ENCODE data around the gene NTPCR. TPM values are rescaled to one million over a fixed set of nuclear protein-coding genes. Genes with fewer than 3 reads are reported as not detected.
"Not testable (repeated sequence)": the region's sequence is repeated elsewhere in the genome, so short reads cannot be mapped to it uniquely, and the experiment has no call there.

Gene NTPCR
- total and polyA plus RNA-seq, 3 donors from 2014 or later, result 25.5 to 85.1 (median 38.8) TPM

GRCh38 chr1:232925421-232926220 is 24.8 kb upstream of the NTPCR start:
- 87 to 89% methylated on average over 5 of the region's 5 CpGs for WGBS, 2 donors
- intact Hi-C loops (cut with DNase I; ENCODE audit: low total_unique reads), result no loop called here
- H3K27me3 ChIP-seq, result no peaks in the 10 kb centered on the region

GRCh38 chr1:232927166-232927565 is 23.2 kb upstream of the NTPCR start:
- intact Hi-C loops (cut with DNase I; ENCODE audit: low total_unique reads); H3K4me1 ChIP-seq; H3K9me3 ChIP-seq; H3K27me3 ChIP-seq; DNase-seq; H3K27ac ChIP-seq; H3K4me3 ChIP-seq; H3K36me3 ChIP-seq (ENCODE audit: low read depth, missing control alignments): not testable (repeated sequence)
- 82 to 94% methylated on average over 6 of the region's 6 CpGs for WGBS, 2 donors

More at GRCh38 chr1:232925421-232926220, 24.8 kb upstream of the NTPCR start:
- DNase-seq, result no peak
- Histone ChIP-seq H3K36me3 (ENCODE audit: low read depth, missing control alignments) (no peaks in the 10 kb centered on the region), H3K9me3 (no peaks in the 10 kb centered on the region), H3K4me3 (no peak overlapping the region), H3K4me1 (no peaks in the 10 kb centered on the region), H3K27ac (no peak overlapping the region)
- no peak for TF ChIP-seq POLR2A (IDR thresholded peaks at IDR 0.05)
- no peak for TF ChIP-seq CTCF (IDR thresholded peaks at IDR 0.05)

GRCh38 chr1:232927830-232928505 is 22.4 kb upstream of the NTPCR start:
- intact Hi-C loops (cut with DNase I; ENCODE audit: low total_unique reads), result no loop called here
- Histone ChIP-seq H3K4me1 (no peaks in the 10 kb centered on the region), H3K27me3 (no peaks in the 10 kb centered on the region), H3K27ac (no peak overlapping the region), H3K36me3 (ENCODE audit: low read depth, missing control alignments) (no peaks in the 10 kb centered on the region), H3K4me3 (no peak overlapping the region), H3K9me3 (no peaks in the 10 kb centered on the region)
- 41 to 52% methylated on average over 4 of the region's 4 CpGs for WGBS, 2 donors
- TF ChIP-seq CTCF (IDR thresholded peaks at IDR 0.05) (no peak), POLR2A (IDR thresholded peaks at IDR 0.05) (no peak)
- DNase-seq, result no peak

GRCh38 chr1:232932486-232933425 is 17.7 kb upstream of the NTPCR start:
- intact Hi-C loops (cut with DNase I; ENCODE audit: low total_unique reads), result no loop called here
- no peak for DNase-seq
- H3K36me3 ChIP-seq (ENCODE audit: low read depth, missing control alignments), result no peaks in the 10 kb centered on the region
- H3K27me3 ChIP-seq, result no peaks in the 10 kb centered on the region
- 79 to 80% methylated on average over 3 of the region's 3 CpGs for WGBS, 2 donors
- no peak overlapping the region for H3K27ac ChIP-seq
- TF ChIP-seq POLR2A (IDR thresholded peaks at IDR 0.05) (no peak), CTCF (IDR thresholded peaks at IDR 0.05) (no peak)
- H3K4me3 ChIP-seq, result no peak overlapping the region
- H3K4me1 ChIP-seq, result no peaks in the 10 kb centered on the region
- H3K9me3 ChIP-seq, result no peaks in the 10 kb centered on the region

- DNase-seq, result no peak
- H3K4me3 ChIP-seq, result no peak overlapping the region
- 88 to 90% methylated on average over 6 of the region's 6 CpGs for WGBS, 2 donors
- H3K9me3 ChIP-seq, result no peaks in the 10 kb centered on the region
- no peaks in the 10 kb centered on the region for H3K27me3 ChIP-seq
- no peaks in the 10 kb centered on the region for H3K4me1 ChIP-seq
- no peak overlapping the region for H3K27ac ChIP-seq
- no peaks in the 10 kb centered on the region for H3K36me3 ChIP-seq (ENCODE audit: low read depth, missing control alignments)
- intact Hi-C loops (cut with DNase I; ENCODE audit: low total_unique reads), result no loop called here
- TF ChIP-seq CTCF (IDR thresholded peaks at IDR 0.05) (no peak), POLR2A (IDR thresholded peaks at IDR 0.05) (no peak)
Observed at GRCh38 chr1:232936941-232937340, 13.5 kb upstream of the NTPCR start.
